GM18508 (cell line): ENCODE measurements around the gene ARFGAP1.
"Not testable (repeated sequence)": the region's sequence is repeated elsewhere in the genome, so short reads cannot be mapped to it uniquely, and the experiment has no call there.

Source experiments
- ATAC-seq: cut with Tn5 transposase; IDR thresholded peaks from one replicate; pipeline ENCODE4 v1.9.1; 2021; ENCODE audit warnings: moderate number of reproducible peaks; ENCODE audit not compliant: insufficient read depth, unreplicated experiment

Gene ARFGAP1

GRCh38 chr20:63239431-63239830 is 33.2 kb upstream of the ARFGAP1 start:
- no peak for ATAC-seq

DNA sequence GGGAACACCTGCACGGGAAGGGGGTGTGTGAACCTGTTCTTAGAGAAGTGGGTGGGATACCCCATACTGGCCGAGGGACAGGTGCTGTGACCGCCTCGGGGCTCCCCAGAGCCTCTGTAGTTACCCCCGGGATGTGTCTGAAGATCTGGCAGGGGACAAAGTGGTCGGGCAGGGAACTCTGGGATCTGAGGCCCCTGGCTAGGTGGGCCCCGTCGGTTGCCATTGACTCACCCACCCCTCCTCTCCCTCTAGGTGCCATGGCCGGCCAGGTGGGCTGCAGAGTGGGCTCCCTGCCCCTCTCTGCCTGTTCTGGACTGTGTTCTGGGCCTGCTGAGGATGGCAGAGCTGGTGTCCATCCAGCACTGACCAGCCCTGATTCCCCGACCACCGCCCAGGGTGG is 32.6 kb upstream of the ARFGAP1 start:
- no peak for ATAC-seq

DNA sequence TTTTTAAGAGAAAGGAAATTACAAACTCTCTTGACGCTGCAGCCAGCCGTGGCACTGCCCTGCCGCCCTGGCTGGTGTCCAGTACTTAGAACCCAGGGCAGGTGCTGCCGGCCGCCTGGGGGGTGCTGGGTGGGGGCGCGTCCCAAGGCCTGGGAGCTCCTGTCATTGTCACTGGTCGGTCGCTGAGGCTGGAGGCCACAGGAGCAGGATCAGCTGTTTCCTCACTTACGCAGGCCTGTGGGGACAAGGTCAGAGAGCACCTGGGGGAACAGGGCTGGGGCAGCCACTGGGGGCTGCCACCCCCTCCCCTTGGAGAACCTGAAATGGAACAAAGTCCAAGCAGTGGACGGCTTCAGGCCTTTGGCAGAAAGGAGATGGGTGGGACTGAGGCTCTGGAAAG is 31.3 kb upstream of the ARFGAP1 start:
- ATAC-seq: no peak

GRCh38 chr20:63242736-63243135 is 29.9 kb upstream of the ARFGAP1 start:
- ATAC-seq: no peak

DNA sequence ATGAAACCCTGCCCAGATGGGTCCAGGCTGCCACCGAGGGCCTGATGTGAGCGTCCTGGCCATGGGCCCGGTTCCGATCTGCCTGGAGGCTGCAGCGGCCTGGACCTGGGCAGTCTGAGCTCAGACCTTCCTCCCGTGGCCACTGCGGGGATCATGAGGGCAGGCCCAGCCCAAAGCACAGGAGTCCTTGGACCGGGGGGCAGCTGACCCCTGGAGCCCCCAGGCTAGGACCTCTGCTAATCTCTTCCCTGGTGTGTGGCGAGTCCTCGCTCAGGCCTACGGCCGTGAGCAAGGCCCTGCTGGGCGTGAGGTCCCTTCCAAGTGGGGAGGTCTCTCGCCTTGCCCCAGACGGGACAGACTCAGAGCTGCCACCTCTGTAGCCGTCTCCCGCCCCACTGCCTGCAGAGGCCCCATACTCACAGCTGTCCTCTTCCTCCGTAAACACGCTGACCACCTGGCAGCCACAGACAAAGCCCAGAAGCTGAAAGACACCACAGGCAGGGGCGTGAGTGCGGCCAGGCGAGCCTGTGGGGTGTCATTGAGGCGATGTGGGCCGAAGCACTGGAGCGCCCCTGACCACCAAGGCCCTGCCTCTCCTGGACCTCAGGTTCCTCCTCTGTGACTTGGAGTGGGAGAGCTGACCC is 28.9 kb upstream of the ARFGAP1 start:
- no peak for ATAC-seq

DNA sequence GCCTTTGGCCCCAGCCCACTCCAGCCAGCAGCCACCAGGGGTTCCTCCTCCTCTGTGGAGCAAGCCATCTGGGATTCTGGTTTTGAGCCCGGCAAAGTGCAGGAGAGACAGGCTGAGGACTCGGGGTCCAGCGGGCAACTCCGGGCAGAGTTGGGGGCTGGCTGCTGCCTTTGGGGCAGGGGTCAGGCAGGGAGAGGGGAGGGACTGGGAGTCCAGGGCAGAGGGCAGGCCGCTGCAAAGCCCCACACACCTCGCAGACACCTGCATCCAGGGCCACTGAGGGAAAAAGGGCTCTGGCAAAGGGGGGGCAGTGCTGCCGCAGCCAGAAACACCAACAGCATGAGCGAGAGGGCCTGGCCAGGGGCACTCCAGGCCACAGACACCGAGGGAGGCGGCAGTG is 28.1 kb upstream of the ARFGAP1 start:
- no peak for ATAC-seq

- ATAC-seq: no peak
Measured at GRCh38 chr20:63246490-63247288, 25.9 kb upstream of the ARFGAP1 start.

DNA sequence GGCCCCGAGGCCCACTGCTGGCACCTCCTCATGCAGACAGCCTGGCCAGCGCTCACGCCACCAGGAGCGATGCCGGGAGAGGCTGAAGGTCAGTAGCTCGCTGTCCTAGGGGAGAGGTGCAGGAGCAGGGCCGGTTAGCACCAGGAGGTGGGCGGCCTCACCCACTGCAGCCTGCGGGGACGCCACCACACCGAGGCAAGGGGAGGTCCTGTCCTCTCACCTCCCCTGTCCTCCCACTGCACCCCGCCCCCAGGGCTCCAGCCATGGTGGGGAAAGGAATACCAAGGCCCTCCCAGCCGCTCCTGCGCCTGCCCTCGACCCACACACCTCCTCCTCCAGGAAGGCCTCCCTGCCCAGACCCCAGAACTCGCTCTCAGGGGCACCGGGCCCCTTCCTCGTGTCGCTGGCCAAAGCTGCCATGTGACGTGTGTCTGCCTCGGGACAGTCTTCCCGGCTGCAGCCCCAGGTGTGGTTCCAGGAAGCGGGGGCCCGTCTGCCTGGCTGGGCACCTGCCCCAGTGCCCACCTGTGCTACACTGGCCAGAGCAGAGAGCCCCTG is 24.9 kb upstream of the ARFGAP1 start:
- no peak for ATAC-seq

- ATAC-seq: no peak
Measured at GRCh38 chr20:63248835-63249591, 23.6 kb upstream of the ARFGAP1 start.

GRCh38 chr20:63249891-63250290 is 22.7 kb upstream of the ARFGAP1 start:
- ATAC-seq: no peak

DNA sequence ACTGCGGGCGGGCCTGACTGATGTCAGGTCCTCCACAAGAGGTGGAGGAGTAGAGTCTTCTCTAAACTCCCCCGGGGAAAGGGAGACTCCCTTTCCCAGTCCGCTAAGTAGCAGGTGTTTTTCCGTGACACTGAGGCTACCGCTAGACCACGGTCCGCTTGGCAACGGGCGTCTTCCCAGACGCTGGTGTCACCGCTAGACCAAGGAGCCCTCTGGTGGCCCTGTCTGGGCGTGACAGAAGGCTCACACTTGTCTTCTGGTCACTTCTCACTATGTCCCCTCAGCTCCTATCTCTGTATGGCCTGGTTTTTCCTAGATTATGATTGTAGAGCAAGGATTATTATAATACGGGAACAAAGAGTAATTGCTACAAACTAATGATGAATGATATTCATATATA is 21.3 kb upstream of the ARFGAP1 start:
- ATAC-seq: not testable (repeated sequence)

- no peak for ATAC-seq
Measured at GRCh38 chr20:63252284-63252711, 20.3 kb upstream of the ARFGAP1 start.

DNA sequence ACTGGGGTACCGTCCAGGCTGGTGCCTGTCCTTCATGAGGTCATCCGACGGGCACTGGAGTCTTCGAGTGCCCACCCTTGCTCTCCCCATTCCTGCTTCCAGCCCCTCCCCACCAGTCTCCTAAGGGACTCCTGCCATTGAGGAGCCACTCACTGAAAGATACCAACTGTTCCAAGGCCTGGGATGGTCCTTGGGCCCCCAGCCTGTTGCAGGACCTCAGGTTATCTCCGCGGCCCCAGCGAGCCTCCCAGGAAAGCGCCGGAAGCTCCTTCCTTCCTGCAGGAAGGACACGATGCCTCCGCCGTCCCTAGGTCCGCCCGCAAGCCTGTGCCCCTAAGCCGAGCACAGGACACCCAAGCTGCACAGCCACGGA is 19.6 kb upstream of the ARFGAP1 start:
- no peak for ATAC-seq

- no peak for ATAC-seq
Measured at GRCh38 chr20:63253438-63254231, 19.0 kb upstream of the ARFGAP1 start.

GRCh38 chr20:63254232-63254605 is 18.4 kb upstream of the ARFGAP1 start, which contains the start of gene NKAIN4:
TSS of gene NKAIN4 (minus strand) at chr20:63254463. CDS start at chr20:63254450, 13 bp downstream.
- ATAC-seq: no peak

DNA sequence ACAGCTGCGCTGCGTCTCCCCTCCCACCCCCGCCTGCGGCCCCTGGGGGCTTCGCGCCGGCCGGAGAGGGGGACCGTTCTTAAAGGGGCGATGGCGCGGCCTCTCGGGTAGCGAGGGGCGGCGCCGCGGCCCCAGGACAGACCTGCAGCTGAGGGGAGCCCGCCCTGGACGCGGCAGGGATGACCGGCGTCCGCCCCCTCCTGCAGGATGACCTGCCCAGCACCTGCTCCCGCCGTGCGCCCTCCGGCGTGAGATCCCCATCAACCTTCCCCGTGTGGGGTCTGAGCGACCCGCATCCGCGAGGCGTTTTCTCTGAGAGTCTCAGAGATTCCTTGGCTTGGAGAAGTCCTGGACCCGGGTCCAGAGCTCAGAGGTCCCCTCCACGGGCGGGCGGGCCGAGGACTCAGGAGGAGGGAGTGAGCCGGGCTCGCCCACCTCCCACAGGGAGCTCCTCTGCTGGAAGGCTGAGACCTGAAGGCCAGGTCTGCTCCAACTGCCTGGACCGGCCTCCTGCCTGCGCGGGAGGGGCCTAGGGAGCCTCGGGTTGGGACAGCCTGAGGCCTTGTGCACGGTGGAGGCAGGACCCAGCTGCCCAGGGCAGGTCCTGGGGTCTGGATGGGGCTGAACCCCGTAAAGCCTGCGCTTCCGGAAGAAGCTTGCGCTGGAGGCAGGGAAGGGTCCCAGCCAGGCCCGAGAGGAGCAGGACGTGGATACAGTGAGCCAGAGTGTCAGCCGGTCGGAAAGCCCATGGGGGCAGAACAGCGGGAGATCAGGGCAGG is 17.8 kb upstream of the ARFGAP1 start:
- no peak for ATAC-seq

DNA sequence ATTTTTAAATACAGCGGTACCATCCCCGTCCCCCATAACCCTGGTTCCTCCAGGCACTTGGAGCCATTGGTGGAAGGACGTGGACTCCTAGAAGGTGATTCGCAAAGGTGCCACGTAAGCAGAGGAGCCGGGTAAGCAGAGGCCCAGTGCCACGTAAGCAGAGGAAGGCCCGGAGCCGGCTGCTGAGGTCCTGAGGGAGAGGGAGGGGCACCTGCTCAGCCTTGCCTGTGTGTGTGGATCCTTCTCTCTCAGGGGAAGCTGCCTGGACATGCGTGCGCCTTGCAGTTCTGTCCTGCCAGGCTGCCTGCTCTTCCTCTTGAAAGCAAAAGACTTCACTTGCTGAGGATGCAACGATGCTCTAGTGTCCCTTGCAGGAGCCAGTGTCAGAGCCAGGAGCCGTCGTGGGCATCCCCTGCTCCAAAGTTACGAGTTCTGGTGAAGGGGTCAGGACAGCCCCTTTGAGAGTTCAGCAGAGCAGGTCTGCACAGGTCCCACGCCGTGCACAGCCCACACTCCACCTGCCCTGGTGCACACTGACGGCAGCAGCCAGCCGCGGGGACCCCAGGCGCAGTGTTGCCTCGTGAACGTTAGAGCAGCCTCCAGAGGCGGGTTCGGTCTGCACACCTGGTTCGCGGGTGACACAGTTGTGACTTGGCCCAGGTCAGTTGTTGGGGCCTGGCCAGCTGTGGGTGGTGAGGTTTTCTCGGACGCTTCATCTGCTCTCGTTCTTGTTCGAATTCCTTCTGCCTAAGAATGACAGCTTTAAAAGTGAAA is 16.5 kb upstream of the ARFGAP1 start:
- ATAC-seq: no peak

DNA sequence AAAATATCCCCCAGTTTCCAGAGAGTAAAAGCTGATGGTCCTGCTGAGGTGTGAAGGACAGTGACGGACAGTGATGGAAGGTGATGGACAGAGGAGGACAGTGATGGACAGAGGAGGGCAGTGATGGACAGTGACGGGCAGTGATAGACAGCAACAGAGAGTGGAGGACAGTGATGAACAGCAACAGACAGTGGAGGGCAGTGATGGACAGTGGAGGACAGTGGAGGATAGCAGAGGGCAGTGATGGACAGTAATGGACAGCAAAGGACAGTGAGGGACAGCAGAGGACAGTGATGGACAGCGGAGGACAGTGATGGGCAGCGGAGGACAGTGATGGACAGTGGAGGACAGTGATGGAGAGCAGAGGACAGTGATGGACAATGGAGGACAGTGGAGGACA is 15.7 kb upstream of the ARFGAP1 start:
- ATAC-seq: no peak

GRCh38 chr20:63257629-63258028 is 15.0 kb upstream of the ARFGAP1 start:
- no peak for ATAC-seq
